HG02973 (cell line): Measurements from ENCODE around the gene FUZ.

Experiments used
- ATAC-seq: cut with Tn5 transposase; IDR thresholded peaks from one replicate; pipeline ENCODE4 v1.9.1; 2021; ENCODE audit warnings: moderate library complexity; ENCODE audit not compliant: unreplicated experiment

The FUZ gene

GRCh38 chr19:49761249-49761624 lies 51.9 kb downstream of the FUZ start:
- no peak for ATAC-seq

GRCh38 chr19:49758292-49758691 lies 54.8 kb downstream of the FUZ start:
- ATAC-seq: no peak
